GM20000 (cell line): ENCODE data around the gene RPS6KA5.

Source experiments
- DNase-seq: peaks from one replicate; pipeline ENCODE4 v3.0.0; 2012; ENCODE audit warnings: low spot score
- TF ChIP-seq, protein P1 (sequence below): IDR thresholded peaks from 2 replicates; pipeline ENCODE4 v1.5.1; 2012; ENCODE audit warnings: mild to moderate bottlenecking, control low read depth; ENCODE audit errors: extremely low read depth, missing control alignments

The RPS6KA5 gene

GRCh38 chr14:90924621-90925340 is 135.7 kb downstream of the RPS6KA5 start:
- DNase-seq: no peak
- TF ChIP-seq, protein P1, sequence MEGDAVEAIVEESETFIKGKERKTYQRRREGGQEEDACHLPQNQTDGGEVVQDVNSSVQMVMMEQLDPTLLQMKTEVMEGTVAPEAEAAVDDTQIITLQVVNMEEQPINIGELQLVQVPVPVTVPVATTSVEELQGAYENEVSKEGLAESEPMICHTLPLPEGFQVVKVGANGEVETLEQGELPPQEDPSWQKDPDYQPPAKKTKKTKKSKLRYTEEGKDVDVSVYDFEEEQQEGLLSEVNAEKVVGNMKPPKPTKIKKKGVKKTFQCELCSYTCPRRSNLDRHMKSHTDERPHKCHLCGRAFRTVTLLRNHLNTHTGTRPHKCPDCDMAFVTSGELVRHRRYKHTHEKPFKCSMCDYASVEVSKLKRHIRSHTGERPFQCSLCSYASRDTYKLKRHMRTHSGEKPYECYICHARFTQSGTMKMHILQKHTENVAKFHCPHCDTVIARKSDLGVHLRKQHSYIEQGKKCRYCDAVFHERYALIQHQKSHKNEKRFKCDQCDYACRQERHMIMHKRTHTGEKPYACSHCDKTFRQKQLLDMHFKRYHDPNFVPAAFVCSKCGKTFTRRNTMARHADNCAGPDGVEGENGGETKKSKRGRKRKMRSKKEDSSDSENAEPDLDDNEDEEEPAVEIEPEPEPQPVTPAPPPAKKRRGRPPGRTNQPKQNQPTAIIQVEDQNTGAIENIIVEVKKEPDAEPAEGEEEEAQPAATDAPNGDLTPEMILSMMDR: no peak

DNA sequence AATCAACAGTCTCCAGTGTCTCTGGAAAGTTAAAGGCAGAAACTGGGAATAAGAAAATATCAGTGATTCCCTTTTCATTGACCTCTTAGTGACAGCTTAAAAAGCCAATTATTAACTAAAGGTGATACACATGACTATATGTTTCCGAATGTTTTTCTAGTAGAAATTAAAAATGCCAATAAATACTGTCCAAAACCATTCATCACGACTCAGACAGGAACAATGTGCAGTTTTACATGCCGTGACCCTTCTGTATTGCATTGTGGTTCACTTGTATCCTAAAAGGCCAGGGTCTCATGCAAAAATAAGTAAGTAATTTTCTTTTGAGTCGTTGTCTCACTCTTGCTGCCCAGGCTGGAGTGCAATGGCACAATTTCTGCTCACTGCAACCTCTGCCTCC is 138.3 kb downstream of the RPS6KA5 start:
- DNase-seq: no peak
- TF ChIP-seq, protein P1: no peak

GRCh38 chr14:90911121-90911520 is 149.3 kb downstream of the RPS6KA5 start:
- TF ChIP-seq, protein P1: no peak
- no peak for DNase-seq

DNA sequence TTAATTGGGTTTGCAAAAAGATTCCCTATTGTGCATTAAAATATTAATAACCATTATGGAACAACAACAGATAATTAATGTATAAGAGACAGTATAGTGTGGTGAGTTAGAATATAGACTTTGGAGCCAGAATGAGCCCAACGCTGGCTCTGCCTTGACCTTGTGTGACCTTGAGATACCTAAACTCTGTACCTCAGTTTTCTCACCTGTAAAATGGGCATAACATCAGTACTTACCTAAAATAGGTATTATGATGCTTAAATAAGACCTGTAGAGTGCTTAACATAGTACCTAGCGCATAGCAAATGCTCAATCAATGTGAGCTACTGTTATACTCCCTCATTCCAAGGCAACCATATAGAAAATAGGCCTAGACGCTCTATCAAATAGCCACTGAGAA is 153.3 kb downstream of the RPS6KA5 start:
- TF ChIP-seq, protein P1: no peak
- no peak for DNase-seq

DNA sequence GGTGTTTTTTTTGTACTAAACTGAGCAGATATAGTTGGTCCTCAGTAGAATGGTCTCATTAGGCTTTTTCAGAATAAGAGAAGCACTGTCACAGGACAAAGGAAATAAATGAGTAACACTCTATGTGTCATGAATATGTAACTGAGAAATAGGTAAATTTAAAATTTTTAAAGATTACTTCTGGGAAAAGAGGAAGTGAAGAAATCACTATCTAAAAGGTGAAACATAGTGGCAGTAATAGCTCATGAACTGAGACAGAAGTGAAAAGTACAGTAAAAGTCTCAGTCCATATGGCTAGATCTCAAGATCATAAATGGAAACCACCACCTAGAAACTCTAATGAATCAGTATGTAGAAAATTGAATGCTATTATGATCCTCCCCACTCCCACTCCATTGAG is 154.9 kb downstream of the RPS6KA5 start:
- DNase-seq: peak; percentile 39
- TF ChIP-seq, protein P1: no peak

- peak; percentile 65 for DNase-seq
- TF ChIP-seq, protein P1: peak; percentile 42
Observed at GRCh38 chr14:90903101-90903500, 157.3 kb downstream of the RPS6KA5 start.

GRCh38 chr14:90900476-90901083 is 159.9 kb downstream of the RPS6KA5 start:
- TF ChIP-seq, protein P1: no peak

More at GRCh38 chr14:90900476-90901083, 159.9 kb downstream of the RPS6KA5 start:
- DNase-seq: no peak
